B cell (primary cell): ENCODE results near the gene FAM210B. TPM values are rescaled to one million over a fixed set of nuclear protein-coding genes. Genes with fewer than 3 reads are reported as not detected.

Experiments
- ATAC-seq: fragments of 200-7000 bp; cut with Tn5 transposase; one replicate; pipeline ENCODE4 v1.10.0; 2021; ENCODE audit warnings: low read depth, mild to moderate bottlenecking, moderate number of reproducible peaks, moderate library complexity
- CTCF ChIA-PET: fragments of 350-600 bp; sonication (Branson Sonifier 250); formaldehyde crosslinking; loops from one replicate; lab custom pipeline; 2021; ENCODE audit warnings: antibody characterized with exemption, inconsistent platforms; lab: Charles Lee
- POLR2A ChIA-PET: fragments of 350-600 bp; sonication (Branson Sonifier 250); formaldehyde crosslinking; loops from one replicate; lab custom pipeline; 2021; ENCODE audit warnings: antibody characterized with exemption; lab: Charles Lee
- DNase-seq: peaks from one replicate; pipeline ENCODE4 v3.0.0; 2013
- H2AFZ ChIP-seq: 2 replicates; pipeline ENCODE4 v1.6.1; 2012; ENCODE audit warnings: mild to moderate bottlenecking, low read depth, low read length; ENCODE audit not compliant: insufficient read depth, poor library complexity, severe bottlenecking
- H3K27ac ChIP-seq, 2 donors: 1 replicate in 1 of 2; 2 replicates in 1 of 2; pipeline ENCODE4 v1.5.1; 2012 to 2013; ENCODE audit warnings: low read length in 2 of 2, mild to moderate bottlenecking in 2 of 2, moderate library complexity in 1 of 2
- H3K27me3 ChIP-seq, 4 experiments: fragments of 200-600 bp in 1 of 4; sonication (generic) in 1 of 4; replicated peaks in 1 of 4; 1 replicate in 2 of 4; 2 replicates in 2 of 4; pipeline versions ENCODE4 v1.6.1 to v1.7.0; 2013 to 2016; ENCODE audit warnings: low read length in 3 of 4, mild to moderate bottlenecking in 2 of 4, mixed read lengths in 1 of 4, moderate library complexity in 1 of 4; ENCODE audit not compliant: insufficient read depth in 4 of 4, control insufficient read depth in 3 of 4; ENCODE audit errors: control extremely low read depth in 1 of 4
- H3K36me3 ChIP-seq, 2 experiments: replicated peaks in 1 of 2; 1 replicate in 1 of 2; 2 replicates in 1 of 2; pipeline versions ENCODE4 v1.6.1 to v1.7.1; 2013; ENCODE audit warnings: low read length in 1 of 2; ENCODE audit not compliant: insufficient read depth in 2 of 2, control insufficient read depth in 1 of 2; ENCODE audit errors: control extremely low read depth in 1 of 2, extremely low read depth in 1 of 2
- H3K4me1 ChIP-seq, 2 donors: fragments of 200-600 bp in 1 of 2; sonication (generic) in 1 of 2; 1 replicate in 1 of 2; 2 replicates in 1 of 2; pipeline versions ENCODE4 v1.5.1 to v1.6.1; 2013 to 2017; ENCODE audit warnings: low read length in 2 of 2; ENCODE audit not compliant: control insufficient read depth in 2 of 2, insufficient read depth in 2 of 2
- H3K4me2 ChIP-seq: replicated peaks from 2 replicates; pipeline ENCODE3; 2012; ENCODE audit warnings: mild to moderate bottlenecking, low read depth, low read length; ENCODE audit not compliant: poor library complexity, severe bottlenecking
- H3K4me3 ChIP-seq, 5 experiments: fragments of 200-600 bp in 1 of 5; sonication (generic) in 1 of 5; 1 replicate in 3 of 5; 2 replicates in 2 of 5; pipeline versions ENCODE4 v1.5.1 to v1.7.0; 2011 to 2016; ENCODE audit warnings: low read length in 4 of 5, mild to moderate bottlenecking in 4 of 5, low read depth in 2 of 5, control low read depth in 1 of 5, moderate library complexity in 1 of 5; ENCODE audit not compliant: insufficient read depth in 1 of 5; ENCODE audit errors: control extremely low read depth in 1 of 5, extremely low read depth in 1 of 5
- H3K79me2 ChIP-seq: fragments of 200-600 bp; sonication (generic); one replicate; pipeline ENCODE4 v1.6.0; 2016; ENCODE audit warnings: low read length; ENCODE audit not compliant: control insufficient read depth, insufficient read depth
- H3K9ac ChIP-seq: fragments of 200-600 bp; sonication (generic); 2 replicates; pipeline ENCODE4 v1.6.1; 2017; ENCODE audit warnings: mild to moderate bottlenecking, low read length, moderate library complexity
- H3K9me3 ChIP-seq, 3 donors: one replicate each; pipeline versions ENCODE4 v1.6.1 to v1.7.1; 2013; ENCODE audit warnings: low read length in 2 of 3; ENCODE audit not compliant: control insufficient read depth in 2 of 3, insufficient read depth in 1 of 3; ENCODE audit errors: control extremely low read depth in 1 of 3
- H4K20me1 ChIP-seq: 2 replicates; pipeline ENCODE4 v1.6.0; 2012; ENCODE audit warnings: mild to moderate bottlenecking, low read length; ENCODE audit not compliant: insufficient read depth, control insufficient read depth, poor library complexity, severe bottlenecking
- H3K27ac Mint-ChIP-seq: one replicate; pipeline ENCODE4 v1.8.0; 2021; ENCODE audit warnings: mixed read lengths
- H3K27me3 Mint-ChIP-seq: one replicate; pipeline ENCODE4 v1.8.0; 2021; ENCODE audit warnings: mixed read lengths
- H3K4me1 Mint-ChIP-seq: one replicate; pipeline ENCODE4 v1.8.0; 2021; ENCODE audit warnings: mixed read lengths
- H3K4me3 Mint-ChIP-seq: one replicate; pipeline ENCODE4 v1.8.0; 2021; ENCODE audit warnings: mixed read lengths
- H3K9me3 Mint-ChIP-seq: one replicate; pipeline ENCODE4 v1.8.0; 2022; ENCODE audit warnings: mixed read lengths; ENCODE audit not compliant: insufficient read depth
- EZH2 ChIP-seq: IDR thresholded peaks from 2 replicates; pipeline ENCODE4 v1.6.1; 2012; ENCODE audit warnings: borderline replicate concordance, low read depth, mild to moderate bottlenecking, moderate library complexity, low read length; ENCODE audit not compliant: insufficient read depth, poor library complexity, severe bottlenecking
- WGBS: methylation state at CpG from one replicate; pipeline ENCODE4 v1.1.5; 2013; ENCODE audit warnings: missing lambda C conversion rate; ENCODE audit not compliant: insufficient coverage; 5-methylcytosine and 5-hydroxymethylcytosine counted together
- intact Hi-C: fragments of 100-400 bp; cut with micrococcal nuclease; formaldehyde crosslinking; loops from one replicate; pipeline ENCODE4 v1.10.0; 2022
- polyA plus RNA-seq: library from polyadenylated mRNA; depleted of rRNA; stranded (reverse); fragments of >200 nt; gene quantifications from 2 replicates; pipeline ENCODE4 v1.2.3, GENCODE V29; 2012
- total RNA-seq, 2 donors: library from RNA; stranded (reverse); fragments of 120-200 nt in 1 of 2; gene quantifications; 1 replicate in 1 of 2; 2 replicates in 1 of 2; pipeline versions ENCODE4 v1.2.3 to v1.2.4, GENCODE V29; 2013 to 2022
- TF ChIP-seq, protein P1 (sequence below): fragments of 200-600 bp; IDR thresholded peaks from one replicate; pipeline ENCODE4 v1.8.0; 2022; ENCODE audit warnings: antibody characterized with exemption, mild to moderate bottlenecking

The FAM210B gene
- total and polyA plus RNA-seq, 2 donors (not counting 1 experiment from before 2014, with no cell fraction given): 4.0 to 13.6 TPM

DNA sequence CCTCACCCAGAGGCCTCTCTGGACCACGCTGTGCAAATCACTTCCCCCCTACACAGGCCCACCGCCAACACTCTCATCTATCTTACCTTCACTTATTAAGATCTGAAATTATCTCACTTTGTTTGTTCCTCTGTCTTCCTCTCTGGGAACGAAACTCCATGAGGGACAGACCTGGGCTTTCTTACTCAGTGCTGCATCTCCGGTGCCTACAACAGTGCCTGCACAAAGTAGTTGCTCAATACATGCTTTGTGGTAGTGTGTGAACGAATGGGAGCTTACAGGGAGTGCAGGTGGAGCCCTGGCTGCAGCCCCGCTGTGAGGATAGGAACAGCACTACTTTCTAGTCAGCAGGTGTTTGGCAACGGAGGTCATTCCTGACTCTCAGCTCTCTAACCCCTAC lies 58.6 kb downstream of the FAM210B start:
- no peak for DNase-seq
- peaks cover 2 to 10% of the 10 kb centered on the region in 2 donors for H3K4me1 ChIP-seq
- no peak overlapping the region for H3K4me3 Mint-ChIP-seq
- no peaks in the 10 kb centered on the region for H4K20me1 ChIP-seq
- peaks cover 0 to 3% (median 0%) of the 10 kb centered on the region in 4 experiments for H3K27me3 ChIP-seq
- H3K9me3 Mint-ChIP-seq: no peaks in the 10 kb centered on the region
- H3K27ac Mint-ChIP-seq: no peak overlapping the region
- 87% methylated on average over 7 of the region's 7 CpGs for WGBS
- no peak for ATAC-seq
- no peak overlapping the region for H2AFZ ChIP-seq
- CTCF ChIA-PET: no interaction called here
- H3K9ac ChIP-seq: no peak overlapping the region
- H3K4me1 Mint-ChIP-seq: peaks cover 8% of the 10 kb centered on the region
- H3K4me2 ChIP-seq: no peak overlapping the region
- no peak for TF ChIP-seq EZH2
- TF ChIP-seq, protein P1, sequence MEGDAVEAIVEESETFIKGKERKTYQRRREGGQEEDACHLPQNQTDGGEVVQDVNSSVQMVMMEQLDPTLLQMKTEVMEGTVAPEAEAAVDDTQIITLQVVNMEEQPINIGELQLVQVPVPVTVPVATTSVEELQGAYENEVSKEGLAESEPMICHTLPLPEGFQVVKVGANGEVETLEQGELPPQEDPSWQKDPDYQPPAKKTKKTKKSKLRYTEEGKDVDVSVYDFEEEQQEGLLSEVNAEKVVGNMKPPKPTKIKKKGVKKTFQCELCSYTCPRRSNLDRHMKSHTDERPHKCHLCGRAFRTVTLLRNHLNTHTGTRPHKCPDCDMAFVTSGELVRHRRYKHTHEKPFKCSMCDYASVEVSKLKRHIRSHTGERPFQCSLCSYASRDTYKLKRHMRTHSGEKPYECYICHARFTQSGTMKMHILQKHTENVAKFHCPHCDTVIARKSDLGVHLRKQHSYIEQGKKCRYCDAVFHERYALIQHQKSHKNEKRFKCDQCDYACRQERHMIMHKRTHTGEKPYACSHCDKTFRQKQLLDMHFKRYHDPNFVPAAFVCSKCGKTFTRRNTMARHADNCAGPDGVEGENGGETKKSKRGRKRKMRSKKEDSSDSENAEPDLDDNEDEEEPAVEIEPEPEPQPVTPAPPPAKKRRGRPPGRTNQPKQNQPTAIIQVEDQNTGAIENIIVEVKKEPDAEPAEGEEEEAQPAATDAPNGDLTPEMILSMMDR: no peak
- no peaks in the 10 kb centered on the region for H3K9me3 ChIP-seq
- intact Hi-C loops: no loop called here
- no peaks in the 10 kb centered on the region for H3K27me3 Mint-ChIP-seq
- POLR2A ChIA-PET: no interaction called here
- no peak overlapping the region for H3K27ac ChIP-seq
- no peaks in the 10 kb centered on the region for H3K79me2 ChIP-seq
- no peaks in the 10 kb centered on the region for H3K36me3 ChIP-seq
- no peak overlapping the region for H3K4me3 ChIP-seq

DNA sequence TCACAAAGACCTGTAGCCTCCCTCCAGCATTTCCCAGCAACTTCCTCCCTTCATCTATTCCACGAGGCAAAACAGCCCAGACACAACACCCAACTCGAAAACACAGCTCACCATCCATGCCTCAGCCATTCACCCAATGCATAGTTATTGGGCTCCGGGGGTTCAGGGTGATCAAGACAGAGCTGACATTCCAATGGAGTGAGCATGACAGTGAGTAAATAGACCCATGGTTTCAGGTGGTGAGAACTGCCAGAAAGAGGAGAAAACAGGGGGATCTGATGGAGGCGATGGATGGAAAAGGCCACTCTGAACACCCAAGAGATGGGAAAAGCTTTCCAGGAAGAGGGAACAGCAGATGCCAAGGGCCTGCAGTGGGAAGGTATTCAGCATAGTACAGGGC lies 59.1 kb downstream of the FAM210B start:
- H3K9ac ChIP-seq: no peak overlapping the region
- H4K20me1 ChIP-seq: no peaks in the 10 kb centered on the region
- ATAC-seq (no peak), DNase-seq (no peak)
- H3K9me3 ChIP-seq: no peaks in the 10 kb centered on the region
- Mint-ChIP-seq H3K4me3 (no peak overlapping the region), H3K9me3 (no peaks in the 10 kb centered on the region), H3K4me1 (peaks cover 5% of the 10 kb centered on the region), H3K27ac (no peak overlapping the region), H3K27me3 (no peaks in the 10 kb centered on the region)
- TF ChIP-seq, protein P1: no peak
- intact Hi-C loops: no loop called here
- no peaks in the 10 kb centered on the region for H3K79me2 ChIP-seq
- no peak overlapping the region for H3K4me3 ChIP-seq
- H2AFZ ChIP-seq: no peak overlapping the region
- POLR2A ChIA-PET: no interaction called here
- H3K36me3 ChIP-seq: no peaks in the 10 kb centered on the region
- CTCF ChIA-PET: no interaction called here
- peaks cover 0 to 5% of the 10 kb centered on the region in 2 donors for H3K4me1 ChIP-seq
- no peak overlapping the region for H3K27ac ChIP-seq
- WGBS: 75% methylated on average over 4 of the region's 4 CpGs
- H3K27me3 ChIP-seq: peaks cover 0 to 3% (median 0%) of the 10 kb centered on the region in 4 experiments
- no peak overlapping the region for H3K4me2 ChIP-seq

Other genes starting within 250 kb of the FAM210B start
- not detected in 2 replicates for gene MC3R, start 110.2 kb upstream of the FAM210B start, total RNA-seq
- gene MC3R, start 110.2 kb upstream of the FAM210B start, polyA plus RNA-seq: not detected in 2 replicates
- 3.6 and 3.9 TPM in 2 replicates for gene AURKA, start 33.2 kb downstream of the FAM210B start, total RNA-seq
- 0.59 and 0.86 TPM in 2 replicates for gene AURKA, start 33.2 kb downstream of the FAM210B start, polyA plus RNA-seq
- gene CSTF1, start 33.7 kb downstream of the FAM210B start, total RNA-seq: 31.9 and 33.8 TPM in 2 replicates
- 12.4 and 18.3 TPM in 2 replicates for gene CSTF1, start 33.7 kb downstream of the FAM210B start, polyA plus RNA-seq
- 0.42 and 0.53 TPM in 2 replicates for gene CASS4, start 53.3 kb downstream of the FAM210B start, total RNA-seq
- gene CASS4, start 53.3 kb downstream of the FAM210B start, polyA plus RNA-seq: 0.17 and 0.45 TPM in 2 replicates
- gene RTF2, start 109.7 kb downstream of the FAM210B start, total RNA-seq: 71.1 and 78.4 TPM in 2 replicates
- gene RTF2, start 109.7 kb downstream of the FAM210B start, polyA plus RNA-seq: 29.5 and 34.6 TPM in 2 replicates
- gene FAM209A, start 165.8 kb downstream of the FAM210B start, total RNA-seq: 3.3 and 4.9 TPM in 2 replicates
- 4.8 and 5.5 TPM in 2 replicates for gene FAM209A, start 165.8 kb downstream of the FAM210B start, polyA plus RNA-seq
- gene FAM209B, start 174.3 kb downstream of the FAM210B start, total RNA-seq: 1.9 and 2.2 TPM in 2 replicates
- 2.0 and 3.0 TPM in 2 replicates for gene FAM209B, start 174.3 kb downstream of the FAM210B start, polyA plus RNA-seq